Mesenchymal stem cell (in vitro differentiated cells and primary cell): ENCODE measurements around the gene KCNF1.

ENCODE experiments used
- DNase-seq: peaks from one replicate; pipeline ENCODE4 v3.0.0-alpha.2; 2013
- H2AFZ ChIP-seq: one replicate; pipeline ENCODE4 v1.6.1; 2013; ENCODE audit warnings: low read depth, mild to moderate bottlenecking, control low read depth, inconsistent platforms, low read length, moderate library complexity
- H2AK5ac ChIP-seq: 2 replicates; pipeline ENCODE4 v1.6.1; 2013; ENCODE audit warnings: low read length, moderate library complexity, mild to moderate bottlenecking, inconsistent platforms; ENCODE audit not compliant: severe bottlenecking
- H2BK120ac ChIP-seq: one replicate; pipeline ENCODE4 v1.6.1; 2013; ENCODE audit warnings: low read depth, mild to moderate bottlenecking, inconsistent platforms, low read length, moderate library complexity
- H2BK12ac ChIP-seq, 2 experiments: one replicate each; pipeline ENCODE4 v1.6.1; 2013; ENCODE audit warnings: inconsistent platforms in 2 of 2, low read length in 2 of 2, mild to moderate bottlenecking in 2 of 2, moderate library complexity in 2 of 2, control low read depth in 1 of 2
- H2BK15ac ChIP-seq: one replicate; pipeline ENCODE4 v1.6.1; 2013; ENCODE audit warnings: mild to moderate bottlenecking, low read depth, inconsistent platforms; ENCODE audit not compliant: poor library complexity, severe bottlenecking
- H2BK5ac ChIP-seq: 2 replicates; pipeline ENCODE4 v1.6.1; 2013; ENCODE audit warnings: low read depth, mild to moderate bottlenecking, low read length, control low read depth, inconsistent platforms; ENCODE audit not compliant: poor library complexity, severe bottlenecking
- H3K14ac ChIP-seq, 2 experiments: one replicate each; pipeline ENCODE4 v1.6.1; 2013; ENCODE audit warnings: inconsistent platforms in 2 of 2, low read length in 2 of 2, control low read depth in 1 of 2, mild to moderate bottlenecking in 1 of 2, moderate library complexity in 1 of 2
- H3K18ac ChIP-seq, 2 experiments: one replicate each; pipeline ENCODE4 v1.6.1; 2013; ENCODE audit warnings: inconsistent platforms in 2 of 2, low read length in 2 of 2, control low read depth in 1 of 2, low read depth in 1 of 2, mild to moderate bottlenecking in 1 of 2
- H3K23ac ChIP-seq, 2 experiments: one replicate each; pipeline ENCODE4 v1.6.1; 2013; ENCODE audit warnings: inconsistent platforms in 2 of 2, low read length in 2 of 2, mild to moderate bottlenecking in 2 of 2, moderate library complexity in 2 of 2, control low read depth in 1 of 2
- H3K27ac ChIP-seq: 2 replicates; pipeline ENCODE4 v1.5.1; 2013; ENCODE audit warnings: mild to moderate bottlenecking, moderate library complexity, low read length, control low read depth, inconsistent platforms; ENCODE audit not compliant: poor library complexity, severe bottlenecking
- H3K27me3 ChIP-seq, 2 experiments: 2 replicates each; pipeline versions ENCODE4 v1.6.1 to v1.7.0; 2013; ENCODE audit warnings: low read length in 2 of 2, mild to moderate bottlenecking in 2 of 2, moderate library complexity in 2 of 2, control low read depth in 1 of 2, inconsistent platforms in 1 of 2; ENCODE audit not compliant: control insufficient read depth in 1 of 2, insufficient read depth in 1 of 2
- H3K36me3 ChIP-seq, 2 experiments: 2 replicates each; pipeline versions ENCODE4 v1.6.1 to v1.7.0; 2013; ENCODE audit warnings: low read length in 2 of 2, control low read depth in 1 of 2, inconsistent platforms in 1 of 2, low read depth in 1 of 2, mild to moderate bottlenecking in 1 of 2; ENCODE audit not compliant: insufficient read depth in 2 of 2, control insufficient read depth in 1 of 2
- H3K4ac ChIP-seq, 2 experiments: one replicate each; pipeline ENCODE4 v1.6.1; 2013; ENCODE audit warnings: inconsistent platforms in 2 of 2, low read length in 2 of 2, mild to moderate bottlenecking in 2 of 2, moderate library complexity in 2 of 2, control low read depth in 1 of 2, low read depth in 1 of 2
- H3K4me1 ChIP-seq: 2 replicates; pipeline ENCODE4 v1.6.1; 2013; ENCODE audit warnings: low read depth, low read length, control low read depth; ENCODE audit not compliant: control insufficient read depth, insufficient read depth
- H3K4me2 ChIP-seq: 2 replicates; pipeline ENCODE4 v1.6.1; 2013; ENCODE audit warnings: low read length, mild to moderate bottlenecking, inconsistent platforms; ENCODE audit not compliant: poor library complexity, severe bottlenecking
- H3K4me3 ChIP-seq, 2 experiments: 2 replicates each; pipeline versions ENCODE4 v1.5.1 to v1.7.0; 2013; ENCODE audit warnings: low read length in 2 of 2, mild to moderate bottlenecking in 2 of 2, control low read depth in 1 of 2, low read depth in 1 of 2; ENCODE audit not compliant: insufficient read depth in 1 of 2
- H3K79me1 ChIP-seq: replicated peaks from 2 replicates; pipeline ENCODE4 v1.6.1; 2013; ENCODE audit warnings: mild to moderate bottlenecking, control low read depth, low read length, inconsistent platforms; ENCODE audit not compliant: poor library complexity, severe bottlenecking
- H3K9ac ChIP-seq: 2 replicates; pipeline ENCODE4 v1.7.0; 2013; ENCODE audit warnings: mild to moderate bottlenecking, low read length, moderate library complexity
- H3K9me3 ChIP-seq: 2 replicates; pipeline ENCODE4 v1.7.0; 2013; ENCODE audit warnings: mild to moderate bottlenecking, low read length; ENCODE audit not compliant: control insufficient read depth
- H4K8ac ChIP-seq: one replicate; pipeline ENCODE4 v1.6.1; 2013; ENCODE audit warnings: inconsistent platforms, mild to moderate bottlenecking, low read length, moderate library complexity
- H4K91ac ChIP-seq: one replicate; pipeline ENCODE4 v1.6.1; 2013; ENCODE audit warnings: mild to moderate bottlenecking, low read length, inconsistent platforms
- WGBS: methylation state at CpG from one replicate; pipeline ENCODE4 v1.1.7; 2013; ENCODE audit warnings: mixed read lengths; 5-methylcytosine and 5-hydroxymethylcytosine counted together

The KCNF1 gene

GRCh38 chr2:10864251-10864650, 47.5 kb upstream of the KCNF1 start:
- H4K8ac ChIP-seq = no peak overlapping the region
- peaks cover 22% of the 10 kb centered on the region for H3K4me1 ChIP-seq
- H3K27me3 ChIP-seq = peaks cover 3 to 81% of the 10 kb centered on the region in 2 experiments
- peak overlapping the region in 1 of 2 experiments; percentile 86 for H2BK12ac ChIP-seq
- peak overlapping the region; percentile 6 for H3K27ac ChIP-seq
- WGBS = 73% methylated on average over 10 of the region's 10 CpGs
- no peak overlapping the region for H4K91ac ChIP-seq
- no peak overlapping the region for H2AFZ ChIP-seq
- H3K14ac ChIP-seq = no peak overlapping the region
- no peaks in the 10 kb centered on the region for H3K9me3 ChIP-seq
- H2BK120ac ChIP-seq = no peak overlapping the region
- no peak overlapping the region for H2BK15ac ChIP-seq
- H3K4ac ChIP-seq = peak overlapping the region in 1 of 2 experiments; percentile 66
- H3K4me2 ChIP-seq = peak overlapping the region; percentile 37
- H3K36me3 ChIP-seq = no peaks in the 10 kb centered on the region
- no peak overlapping the region for H3K9ac ChIP-seq
- H2AK5ac ChIP-seq = no peak overlapping the region
- H3K23ac ChIP-seq = no peak overlapping the region
- H3K18ac ChIP-seq = peak overlapping the region; percentile 45 to 46
- no peak for DNase-seq
- H3K4me3 ChIP-seq = no peak overlapping the region
- no peaks in the 10 kb centered on the region for H3K79me1 ChIP-seq
- H2BK5ac ChIP-seq = no peak overlapping the region

GRCh38 chr2:10864861-10865636, 46.7 kb upstream of the KCNF1 start:
- H3K36me3 ChIP-seq = no peaks in the 10 kb centered on the region
- H2BK12ac ChIP-seq = no peak overlapping the region
- peaks cover 23% of the 10 kb centered on the region for H3K4me1 ChIP-seq
- H4K91ac ChIP-seq = no peak overlapping the region
- no peak overlapping the region for H4K8ac ChIP-seq
- no peak overlapping the region for H3K9ac ChIP-seq
- no peak overlapping the region for H2BK5ac ChIP-seq
- H2AK5ac ChIP-seq = no peak overlapping the region
- H3K4me2 ChIP-seq = no peak overlapping the region
- H2BK120ac ChIP-seq = no peak overlapping the region
- no peak overlapping the region for H3K14ac ChIP-seq
- no peak overlapping the region for H3K4me3 ChIP-seq
- no peak overlapping the region for H3K18ac ChIP-seq
- H3K9me3 ChIP-seq = no peaks in the 10 kb centered on the region
- no peak overlapping the region for H3K27ac ChIP-seq
- no peak overlapping the region for H2AFZ ChIP-seq
- H3K23ac ChIP-seq = no peak overlapping the region
- no peak overlapping the region for H3K4ac ChIP-seq
- peaks cover 3 to 80% of the 10 kb centered on the region in 2 experiments for H3K27me3 ChIP-seq
- no peak for DNase-seq
- WGBS = 97% methylated on average over 14 of the region's 14 CpGs
- no peak overlapping the region for H2BK15ac ChIP-seq
- no peaks in the 10 kb centered on the region for H3K79me1 ChIP-seq

- 87% methylated on average over 8 of the region's 10 CpGs for WGBS
These were observed 45.9 kb upstream of the KCNF1 start for GRCh38 chr2:10865841-10866240.

GRCh38 chr2:10867692-10868420, 43.9 kb upstream of the KCNF1 start:
- Histone ChIP-seq H3K9ac (no peak overlapping the region), H3K4ac (peak overlapping the region in 1 of 2 experiments; percentile 41), H3K4me3 (no peak overlapping the region), H4K91ac (peak overlapping the region; percentile 84), H3K18ac (peak overlapping the region; percentile 67 to 68), H3K4me1 (peaks cover 23% of the 10 kb centered on the region), H2BK120ac (peak overlapping the region; percentile 51), H3K79me1 (no peaks in the 10 kb centered on the region), H3K23ac (no peak overlapping the region), H3K27me3 (peaks cover 1 to 53% of the 10 kb centered on the region in 2 experiments), H4K8ac (no peak overlapping the region), H2AK5ac (peak overlapping the region; percentile 34), H2BK15ac (no peak overlapping the region), H3K4me2 (no peak overlapping the region), H3K9me3 (peaks cover 14% of the 10 kb centered on the region), H2BK12ac (peak overlapping the region; percentile 49 to 74), H3K36me3 (no peaks in the 10 kb centered on the region), H2BK5ac (no peak overlapping the region), H3K14ac (no peak overlapping the region), H3K27ac (no peak overlapping the region), H2AFZ (no peak overlapping the region)
- DNase-seq = peak; percentile 4
- WGBS = 67% methylated on average over 6 of the region's 6 CpGs

More at GRCh38 chr2:10865841-10866240, 45.9 kb upstream of the KCNF1 start:
- Histone ChIP-seq H3K4me1 (peaks cover 23% of the 10 kb centered on the region), H2BK15ac (no peak overlapping the region), H3K4me2 (no peak overlapping the region), H2AK5ac (no peak overlapping the region), H3K4ac (no peak overlapping the region), H2BK12ac (no peak overlapping the region), H3K27ac (no peak overlapping the region), H3K14ac (no peak overlapping the region), H3K18ac (no peak overlapping the region), H2BK5ac (no peak overlapping the region), H2BK120ac (no peak overlapping the region), H4K8ac (no peak overlapping the region), H3K79me1 (no peaks in the 10 kb centered on the region), H3K27me3 (peaks cover 3 to 72% of the 10 kb centered on the region in 2 experiments), H3K4me3 (no peak overlapping the region), H2AFZ (no peak overlapping the region), H3K9ac (no peak overlapping the region), H3K9me3 (no peaks in the 10 kb centered on the region), H3K23ac (no peak overlapping the region), H4K91ac (no peak overlapping the region), H3K36me3 (no peaks in the 10 kb centered on the region)
- DNase-seq = no peak
